Measurements from ENCODE around the gene CLDN19.

CLDN19 gene

DNA sequence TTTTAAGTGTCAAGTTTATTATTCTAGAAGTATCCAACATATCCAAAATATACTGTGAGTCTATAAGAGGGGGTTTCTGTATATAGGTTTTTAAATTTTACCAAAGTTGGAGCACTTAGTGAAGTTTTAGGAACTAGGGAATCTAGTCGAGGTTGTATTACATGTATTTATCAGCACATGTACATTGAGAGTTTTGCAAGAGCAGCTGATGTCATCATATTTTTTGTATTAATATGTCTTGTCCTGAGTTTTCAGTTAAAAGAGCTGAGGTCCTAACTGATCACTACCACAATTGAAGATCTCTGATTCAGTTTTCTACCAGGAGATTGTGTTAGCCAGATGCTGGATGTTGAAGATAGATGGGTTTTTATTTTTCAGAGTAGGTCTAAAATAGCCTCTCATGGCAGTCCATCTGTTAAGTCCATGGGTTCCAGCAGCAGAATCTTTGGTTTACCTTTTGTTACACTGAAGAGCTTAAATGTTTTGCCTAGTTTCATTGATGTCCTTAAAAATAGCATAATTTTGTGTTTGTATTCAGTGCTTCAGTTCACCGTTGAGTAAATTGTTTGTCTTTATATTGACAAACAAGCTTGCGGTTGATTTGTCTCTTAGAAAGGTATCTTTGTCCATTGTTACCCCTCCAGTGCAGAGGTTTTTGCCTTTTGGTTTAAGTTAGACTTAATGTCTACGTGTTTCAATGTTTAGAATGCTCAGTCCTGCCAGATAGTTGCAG lies 41.8 kb downstream of the CLDN19 start:
- no peak for DNase-seq

GRCh38 chr1:42692911-42693310 lies 47.1 kb downstream of the CLDN19 start:
- DNase-seq, result no peak

- no peak for DNase-seq
Observed at GRCh38 chr1:42692461-42692860, 47.6 kb downstream of the CLDN19 start.

DNA sequence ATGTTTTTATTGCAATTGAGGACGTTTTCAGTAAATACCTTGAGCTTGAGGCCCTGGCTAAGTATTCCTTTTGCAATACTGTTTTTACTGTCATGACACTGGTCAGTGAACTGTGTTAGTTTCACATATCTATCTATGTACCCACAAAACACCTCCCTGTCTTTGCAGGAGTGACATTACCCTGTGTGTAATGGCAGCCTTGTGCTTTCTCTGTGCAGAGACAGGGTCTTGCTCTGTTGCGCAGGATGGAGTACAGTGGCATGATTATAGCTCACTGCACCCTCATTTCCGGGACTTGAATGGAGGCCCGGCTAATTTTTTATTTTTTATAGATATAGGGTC lies 48.9 kb downstream of the CLDN19 start:
- DNase-seq, result no peak

DNA sequence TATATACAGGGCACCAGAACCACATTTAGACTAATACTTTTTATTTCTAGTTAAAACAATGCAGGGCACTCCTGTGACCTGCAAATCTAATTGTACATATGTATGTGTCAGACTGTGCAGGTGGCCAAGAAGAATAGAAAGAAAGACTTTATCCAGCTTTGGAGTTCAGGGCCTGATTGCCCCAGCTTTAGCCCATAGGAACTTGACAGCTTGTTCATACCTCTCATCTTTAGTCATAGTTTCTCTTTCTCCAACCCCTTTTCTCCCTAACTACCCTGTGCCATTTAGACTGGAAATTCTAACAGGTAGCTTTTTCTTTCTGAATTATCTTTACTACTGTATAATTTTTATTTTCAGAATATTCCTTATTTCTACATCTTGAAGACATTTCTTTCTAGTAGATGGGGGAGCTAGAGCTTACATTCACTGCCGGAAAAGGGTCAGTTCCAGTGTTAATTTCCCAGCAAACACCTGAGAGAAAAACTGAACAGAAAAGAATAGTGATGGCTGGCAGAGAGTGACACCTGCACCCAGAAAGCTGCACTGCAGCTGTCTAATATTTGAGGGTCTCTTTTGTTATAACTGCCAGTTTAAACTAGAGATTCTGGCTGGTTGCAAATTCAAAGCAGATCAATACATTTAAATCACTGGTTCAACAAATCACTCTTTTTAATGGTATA lies 49.4 kb downstream of the CLDN19 start:
- DNase-seq, result no peak

GRCh38 chr1:42689912-42690311 lies 50.1 kb downstream of the CLDN19 start:
- no peak for DNase-seq

GRCh38 chr1:42686418-42686817 lies 53.6 kb downstream of the CLDN19 start:
- DNase-seq, result peak; percentile 52

DNA sequence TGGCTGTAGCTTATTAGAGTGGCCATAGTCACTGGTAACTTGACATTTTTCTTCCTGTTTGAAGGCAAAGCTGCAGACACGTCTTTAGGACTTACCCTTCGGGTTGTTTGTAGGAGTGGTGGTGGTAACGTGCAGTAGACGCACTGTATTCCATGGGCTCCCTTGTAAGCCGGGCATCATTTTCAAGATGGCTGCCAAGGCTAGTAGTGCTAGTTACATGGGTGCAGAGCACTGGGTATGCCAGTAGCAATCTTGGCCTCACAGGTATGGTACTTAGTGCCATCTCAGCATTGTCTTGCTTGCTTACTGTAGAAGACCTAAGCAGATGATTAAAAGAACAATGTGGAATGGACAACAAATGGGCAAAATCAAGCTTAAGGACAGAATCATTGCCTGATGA lies 55.9 kb downstream of the CLDN19 start:
- DNase-seq, result peak; percentile 42

Data from OCI-M1 (cell line).